Parathyroid adenoma (tissue), 2 donors: ENCODE data around the gene CYP46A1.

Experiments used
- H2AFZ ChIP-seq: fragments of 300-600 bp; sonication (generic); one replicate; pipeline ENCODE4 v1.7.0; 2017; ENCODE audit warnings: antibody characterized with exemption, mild to moderate bottlenecking
- H3K27ac ChIP-seq: fragments of 300-600 bp; sonication (generic); one replicate; pipeline ENCODE4 v1.7.0; 2017
- H3K27me3 ChIP-seq: fragments of 300-600 bp; sonication (generic); one replicate; pipeline ENCODE4 v1.7.0; 2017; ENCODE audit warnings: low read length; ENCODE audit not compliant: control insufficient read depth, insufficient read depth
- H3K36me3 ChIP-seq: fragments of 300-600 bp; sonication (generic); one replicate; pipeline ENCODE4 v1.7.0; 2017; ENCODE audit warnings: low read length; ENCODE audit not compliant: control insufficient read depth, insufficient read depth
- H3K4me1 ChIP-seq: fragments of 300-600 bp; sonication (generic); one replicate; pipeline ENCODE4 v1.7.0; 2017; ENCODE audit warnings: control low read depth
- H3K4me2 ChIP-seq: fragments of 300-600 bp; sonication (generic); one replicate; pipeline ENCODE4 v1.7.0; 2017; ENCODE audit warnings: low read length
- H3K4me3 ChIP-seq: fragments of 300-600 bp; sonication (generic); one replicate; pipeline ENCODE4 v1.7.0; 2017; ENCODE audit warnings: low read depth, low read length
- H3K79me2 ChIP-seq: fragments of 300-600 bp; sonication (generic); one replicate; pipeline ENCODE4 v1.7.0; 2017; ENCODE audit warnings: control low read depth
- H3K9ac ChIP-seq: fragments of 300-600 bp; sonication (generic); one replicate; pipeline ENCODE4 v1.7.0; 2017; ENCODE audit warnings: mild to moderate bottlenecking
- H3K9me3 ChIP-seq: fragments of 300-600 bp; sonication (generic); one replicate; pipeline ENCODE4 v1.7.0; 2017; ENCODE audit warnings: low read length; ENCODE audit not compliant: control insufficient read depth
- TF ChIP-seq, protein P1 (sequence below): fragments of 300-600 bp; sonication (generic); IDR thresholded peaks from one replicate; pipeline ENCODE4 v1.7.0; 2017; ENCODE audit warnings: antibody characterized with exemption, mild to moderate bottlenecking
- donor health status: primary hyperparathyroidism.

CYP46A1 gene

GRCh38 chr14:99749142-99749541 lies 65.0 kb downstream of the CYP46A1 start:
- no peak overlapping the region for H3K4me2 ChIP-seq
- H3K27me3 ChIP-seq, result no peaks in the 10 kb centered on the region
- H3K4me3 ChIP-seq, result no peak overlapping the region
- H3K36me3 ChIP-seq, result no peaks in the 10 kb centered on the region
- H3K27ac ChIP-seq, result no peak overlapping the region
- no peaks in the 10 kb centered on the region for H3K79me2 ChIP-seq
- H3K9ac ChIP-seq, result no peak overlapping the region
- H3K9me3 ChIP-seq, result no peaks in the 10 kb centered on the region
- H3K4me1 ChIP-seq, result peaks cover 12% of the 10 kb centered on the region
- TF ChIP-seq, protein P1, sequence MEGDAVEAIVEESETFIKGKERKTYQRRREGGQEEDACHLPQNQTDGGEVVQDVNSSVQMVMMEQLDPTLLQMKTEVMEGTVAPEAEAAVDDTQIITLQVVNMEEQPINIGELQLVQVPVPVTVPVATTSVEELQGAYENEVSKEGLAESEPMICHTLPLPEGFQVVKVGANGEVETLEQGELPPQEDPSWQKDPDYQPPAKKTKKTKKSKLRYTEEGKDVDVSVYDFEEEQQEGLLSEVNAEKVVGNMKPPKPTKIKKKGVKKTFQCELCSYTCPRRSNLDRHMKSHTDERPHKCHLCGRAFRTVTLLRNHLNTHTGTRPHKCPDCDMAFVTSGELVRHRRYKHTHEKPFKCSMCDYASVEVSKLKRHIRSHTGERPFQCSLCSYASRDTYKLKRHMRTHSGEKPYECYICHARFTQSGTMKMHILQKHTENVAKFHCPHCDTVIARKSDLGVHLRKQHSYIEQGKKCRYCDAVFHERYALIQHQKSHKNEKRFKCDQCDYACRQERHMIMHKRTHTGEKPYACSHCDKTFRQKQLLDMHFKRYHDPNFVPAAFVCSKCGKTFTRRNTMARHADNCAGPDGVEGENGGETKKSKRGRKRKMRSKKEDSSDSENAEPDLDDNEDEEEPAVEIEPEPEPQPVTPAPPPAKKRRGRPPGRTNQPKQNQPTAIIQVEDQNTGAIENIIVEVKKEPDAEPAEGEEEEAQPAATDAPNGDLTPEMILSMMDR, result no peak
- H2AFZ ChIP-seq, result no peak overlapping the region

DNA sequence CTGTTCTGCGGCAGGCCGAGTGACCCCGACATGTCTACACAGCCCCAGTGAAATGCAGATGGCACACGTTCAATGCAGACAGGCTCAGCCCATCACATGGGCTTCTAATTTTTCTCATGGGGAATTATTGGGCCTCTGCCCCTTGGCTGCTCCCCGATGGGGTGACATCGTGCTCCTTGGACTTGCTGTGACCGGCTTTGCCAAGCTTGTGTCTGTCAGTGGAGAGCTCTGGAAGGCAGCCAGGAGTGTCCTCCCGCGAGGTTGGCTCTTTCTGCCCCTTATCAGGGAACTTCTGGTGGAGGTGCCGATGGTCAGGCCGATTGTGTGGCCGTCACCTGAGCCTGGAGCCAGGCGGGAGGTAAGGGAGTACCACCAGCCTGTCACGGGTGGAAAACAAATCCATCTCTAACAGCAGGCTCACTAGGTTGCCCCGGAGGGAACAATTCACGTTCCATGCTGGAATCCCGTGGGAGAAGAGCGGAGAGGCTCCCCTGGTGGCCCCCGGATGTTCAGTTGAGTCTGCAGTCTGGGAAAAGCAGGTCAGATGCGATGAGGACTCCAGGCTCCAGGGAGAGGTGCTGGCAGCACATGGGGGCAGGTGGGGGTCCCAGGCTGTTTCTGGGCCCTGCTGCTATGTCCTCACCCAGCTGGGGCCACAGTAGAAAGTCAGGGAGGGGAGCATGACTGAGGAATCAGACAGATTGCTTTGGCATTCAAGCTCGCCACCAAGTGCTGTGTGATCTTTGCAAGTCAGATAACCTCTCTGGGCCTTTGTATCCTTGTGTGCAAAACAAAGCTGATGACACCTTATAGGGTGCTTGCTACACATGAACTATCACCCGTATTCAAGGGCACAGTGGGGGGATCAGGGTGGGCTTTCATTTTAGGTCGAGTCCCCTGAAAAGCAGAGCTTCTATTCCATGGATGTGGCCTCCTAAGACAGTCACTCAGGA lies 65.9 kb downstream of the CYP46A1 start:
- Histone ChIP-seq H3K9ac (no peak overlapping the region), H3K9me3 (no peaks in the 10 kb centered on the region), H3K4me2 (peak overlapping the region; percentile 45), H3K79me2 (no peaks in the 10 kb centered on the region), H3K4me1 (peaks cover 4% of the 10 kb centered on the region), H3K27ac (no peak overlapping the region), H3K36me3 (no peaks in the 10 kb centered on the region), H2AFZ (no peak overlapping the region), H3K27me3 (no peaks in the 10 kb centered on the region), H3K4me3 (no peak overlapping the region)
- TF ChIP-seq, protein P1, result no peak

DNA sequence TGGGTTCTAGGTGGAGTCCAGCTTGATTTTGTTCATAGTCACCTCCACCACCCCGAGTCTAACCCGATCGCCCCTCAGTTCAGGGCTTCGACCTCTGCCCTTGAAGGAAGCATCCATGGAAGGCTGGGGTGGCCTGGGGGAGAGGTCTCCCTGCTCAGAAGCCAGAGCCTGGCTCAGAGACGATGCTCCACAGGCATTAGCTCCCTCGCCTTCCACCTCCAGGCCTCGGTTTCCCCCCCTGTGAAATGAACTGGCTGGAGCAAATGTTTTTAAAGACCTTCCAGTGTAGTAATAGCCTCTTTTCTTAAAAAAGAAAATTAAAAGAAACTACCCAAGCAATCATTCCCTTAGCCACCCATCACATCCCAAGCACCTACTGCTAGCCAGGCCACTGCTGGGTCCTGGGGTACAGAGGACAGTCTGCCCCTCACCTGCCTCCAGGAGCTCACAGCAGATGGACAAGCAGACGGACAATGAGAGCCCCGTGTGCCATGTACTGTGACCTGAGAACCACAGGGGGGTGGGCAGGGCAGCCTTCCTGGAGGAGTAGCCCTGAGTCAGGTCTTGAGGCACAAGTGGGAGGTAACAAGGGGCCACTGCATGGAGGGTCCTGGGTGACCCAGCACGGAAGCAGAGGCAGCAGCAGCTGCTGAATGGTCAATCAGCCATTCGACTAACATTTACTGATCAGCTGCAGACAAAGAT lies 66.8 kb downstream of the CYP46A1 start:
- Histone ChIP-seq H3K4me2 (no peak overlapping the region), H3K4me1 (no peaks in the 10 kb centered on the region), H2AFZ (no peak overlapping the region), H3K27me3 (no peaks in the 10 kb centered on the region), H3K9ac (no peak overlapping the region), H3K4me3 (no peak overlapping the region), H3K36me3 (no peaks in the 10 kb centered on the region), H3K79me2 (no peaks in the 10 kb centered on the region), H3K9me3 (no peaks in the 10 kb centered on the region), H3K27ac (no peak overlapping the region)
- TF ChIP-seq, protein P1, result no peak

GRCh38 chr14:99751539-99752485 lies 67.7 kb downstream of the CYP46A1 start:
- TF ChIP-seq, protein P1, result no peak
- Histone ChIP-seq H3K9ac (no peak overlapping the region), H3K9me3 (no peaks in the 10 kb centered on the region), H3K79me2 (no peaks in the 10 kb centered on the region), H2AFZ (no peak overlapping the region), H3K4me2 (no peak overlapping the region), H3K27ac (peak overlapping the region; percentile 19), H3K36me3 (no peaks in the 10 kb centered on the region), H3K4me1 (no peaks in the 10 kb centered on the region), H3K27me3 (no peaks in the 10 kb centered on the region), H3K4me3 (no peak overlapping the region)
